HG03175 (cell line): ENCODE results near the gene ARFRP1.

ENCODE experiments used
- ATAC-seq: cut with Tn5 transposase; IDR thresholded peaks from one replicate; pipeline ENCODE4 v1.9.1; 2021; ENCODE audit warnings: mild to moderate bottlenecking, moderate library complexity; ENCODE audit not compliant: unreplicated experiment

The ARFRP1 gene

DNA sequence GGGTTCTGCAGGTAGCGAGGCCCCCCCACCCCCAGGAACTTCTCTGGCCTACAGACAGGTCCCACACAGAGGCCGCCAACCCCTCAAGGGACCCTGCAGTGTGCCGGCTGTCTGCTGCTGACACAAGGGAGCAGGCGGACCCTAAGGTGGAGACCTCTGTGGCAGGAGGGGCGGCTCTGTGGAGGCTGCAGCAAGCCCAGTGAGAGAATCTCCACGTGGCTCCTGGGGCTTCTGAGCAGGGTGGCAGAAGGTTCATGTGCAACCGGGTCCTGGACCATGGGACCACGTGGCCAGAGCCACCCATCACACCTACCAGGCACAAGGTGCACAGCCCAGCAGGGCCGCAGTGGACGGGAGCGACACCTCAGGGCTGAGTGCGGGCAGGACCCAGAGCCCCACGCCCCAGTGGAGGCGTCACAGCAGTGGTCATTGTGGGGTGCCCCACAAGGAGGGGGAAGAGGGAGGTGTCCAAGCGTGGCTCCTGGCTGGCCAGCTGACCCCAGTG, 4.3 kb downstream of the ARFRP1 start:
- ATAC-seq, result no peak

- no peak for ATAC-seq
These were observed 4.9 kb downstream of the ARFRP1 start for GRCh38 chr20:63702751-63703470.

- ATAC-seq, result no peak
These were observed 5.6 kb downstream of the ARFRP1 start for GRCh38 chr20:63702036-63702665.

DNA sequence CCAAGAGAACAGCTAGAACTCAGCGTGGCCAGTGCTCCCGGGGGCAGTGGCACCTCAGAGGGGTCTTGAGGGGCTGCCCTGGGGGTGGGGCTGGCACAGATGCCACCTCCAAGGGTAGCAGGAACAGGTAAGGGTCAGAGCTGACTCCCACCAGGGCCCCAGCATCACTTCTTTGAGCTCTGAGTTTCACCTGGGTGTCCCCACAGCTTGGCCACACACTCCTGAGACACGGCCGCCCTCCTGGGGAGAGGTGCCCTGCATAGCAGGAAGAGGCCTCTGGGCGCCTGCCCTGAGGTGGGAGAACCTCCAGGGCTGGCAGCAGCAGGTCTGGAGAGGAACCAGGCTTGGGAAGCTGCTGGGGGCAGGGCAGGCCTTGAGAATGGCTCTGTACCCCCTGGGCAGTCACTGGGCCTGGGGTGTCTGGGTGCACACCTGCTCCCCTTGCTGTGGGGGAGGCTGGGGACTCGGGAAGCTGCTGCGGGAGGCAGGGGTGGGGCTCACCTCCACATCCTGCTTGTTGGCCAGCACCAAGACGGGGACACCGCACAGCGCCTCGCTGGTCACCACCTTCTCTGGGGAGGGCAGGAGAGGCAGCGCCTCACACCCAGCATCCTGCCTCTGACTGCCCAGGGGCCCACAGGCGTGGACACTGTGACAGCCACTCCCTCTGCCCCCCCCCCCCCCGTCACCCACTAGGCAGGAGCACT, 6.3 kb downstream of the ARFRP1 start:
- ATAC-seq, result no peak

- ATAC-seq, result no peak
These were observed 6.8 kb downstream of the ARFRP1 start for GRCh38 chr20:63701051-63701328.

- ATAC-seq, result no peak
These were observed 7.4 kb downstream of the ARFRP1 start for GRCh38 chr20:63700199-63701050.

- ATAC-seq, result no peak
These were observed 8.1 kb downstream of the ARFRP1 start for GRCh38 chr20:63699466-63700198.

- ATAC-seq, result no peak
These were observed 8.9 kb downstream of the ARFRP1 start for GRCh38 chr20:63698739-63699465.

GRCh38 chr20:63697868-63698545, 9.8 kb downstream of the ARFRP1 start:
- no peak for ATAC-seq

DNA sequence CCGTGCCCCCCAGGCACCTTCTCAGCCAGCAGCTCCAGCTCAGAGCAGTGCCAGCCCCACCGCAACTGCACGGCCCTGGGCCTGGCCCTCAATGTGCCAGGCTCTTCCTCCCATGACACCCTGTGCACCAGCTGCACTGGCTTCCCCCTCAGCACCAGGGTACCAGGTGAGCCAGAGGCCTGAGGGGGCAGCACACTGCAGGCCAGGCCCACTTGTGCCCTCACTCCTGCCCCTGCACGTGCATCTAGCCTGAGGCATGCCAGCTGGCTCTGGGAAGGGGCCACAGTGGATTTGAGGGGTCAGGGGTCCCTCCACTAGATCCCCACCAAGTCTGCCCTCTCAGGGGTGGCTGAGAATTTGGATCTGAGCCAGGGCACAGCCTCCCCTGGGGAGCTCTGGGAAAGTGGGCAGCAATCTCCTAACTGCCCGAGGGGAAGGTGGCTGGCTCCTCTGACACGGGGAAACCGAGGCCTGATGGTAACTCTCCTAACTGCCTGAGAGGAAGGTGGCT, 10.4 kb downstream of the ARFRP1 start:
- ATAC-seq, result no peak

- no peak for ATAC-seq
These were observed 11.0 kb downstream of the ARFRP1 start, which contains the start of gene TNFRSF6B for GRCh38 chr20:63696628-63697356. TSS of gene TNFRSF6B (plus strand) at chr20:63696652. CDS start at chr20:63696768, 116 bp downstream.

DNA sequence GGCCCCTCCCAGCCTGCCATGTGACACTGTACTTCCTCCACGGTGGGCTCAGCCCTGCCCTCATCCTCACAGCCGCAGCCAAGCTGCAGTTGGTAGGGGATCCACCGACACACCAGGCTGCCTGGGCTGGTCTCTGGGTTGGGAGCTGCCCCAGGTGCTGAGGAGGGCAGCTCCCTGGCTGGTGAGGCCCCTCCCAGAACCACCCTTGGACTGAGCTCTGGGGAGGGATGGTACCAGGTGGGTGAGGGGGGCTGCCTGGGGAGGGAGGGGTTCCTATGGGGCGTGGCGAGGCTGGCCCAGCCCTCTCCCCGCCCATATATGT, 11.5 kb downstream of the ARFRP1 start:
- no peak for ATAC-seq

DNA sequence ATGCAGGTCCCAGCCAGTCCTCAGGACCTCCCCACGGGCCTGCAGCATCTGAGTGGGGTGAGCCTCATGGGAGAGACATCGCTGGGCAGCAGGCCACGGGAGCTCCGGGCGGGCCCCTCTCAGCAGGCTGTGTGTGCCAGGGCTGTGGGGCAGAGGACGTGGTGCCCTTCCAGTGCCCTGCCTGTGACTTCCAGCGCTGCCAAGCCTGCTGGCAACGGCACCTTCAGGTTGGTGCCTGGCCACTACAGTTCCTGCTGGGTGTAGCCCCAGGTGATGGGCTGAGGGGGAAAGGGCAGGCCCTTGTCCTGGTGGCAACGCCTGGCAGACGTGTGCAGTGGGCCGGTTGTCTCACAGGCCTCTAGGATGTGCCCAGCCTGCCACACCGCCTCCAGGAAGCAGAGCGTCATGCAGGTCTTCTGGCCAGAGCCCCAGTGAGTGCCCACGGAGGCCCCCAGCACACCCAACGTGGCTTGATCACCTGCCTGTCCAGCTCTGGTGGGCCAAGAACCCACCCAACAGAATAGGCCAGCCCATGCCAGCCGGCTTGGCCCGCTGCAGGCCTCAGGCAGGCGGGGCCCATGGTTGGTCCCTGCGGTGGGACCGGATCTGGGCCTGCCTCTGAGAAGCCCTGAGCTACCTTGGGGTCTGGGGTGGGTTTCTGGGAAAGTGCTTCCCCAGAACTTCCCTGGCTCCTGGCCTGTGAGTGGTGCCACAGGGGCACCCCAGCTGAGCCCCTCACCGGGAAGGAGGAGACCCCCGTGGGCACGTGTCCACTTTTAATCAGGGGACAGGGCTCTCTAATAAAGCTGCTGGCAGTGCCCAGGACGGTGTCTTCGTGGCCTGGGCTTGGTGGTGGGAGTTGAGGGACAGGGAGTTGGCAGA, 12.1 kb downstream of the ARFRP1 start:
- ATAC-seq, result no peak

GRCh38 chr20:63694584-63695423, 13.0 kb downstream of the ARFRP1 start:
- no peak for ATAC-seq

DNA sequence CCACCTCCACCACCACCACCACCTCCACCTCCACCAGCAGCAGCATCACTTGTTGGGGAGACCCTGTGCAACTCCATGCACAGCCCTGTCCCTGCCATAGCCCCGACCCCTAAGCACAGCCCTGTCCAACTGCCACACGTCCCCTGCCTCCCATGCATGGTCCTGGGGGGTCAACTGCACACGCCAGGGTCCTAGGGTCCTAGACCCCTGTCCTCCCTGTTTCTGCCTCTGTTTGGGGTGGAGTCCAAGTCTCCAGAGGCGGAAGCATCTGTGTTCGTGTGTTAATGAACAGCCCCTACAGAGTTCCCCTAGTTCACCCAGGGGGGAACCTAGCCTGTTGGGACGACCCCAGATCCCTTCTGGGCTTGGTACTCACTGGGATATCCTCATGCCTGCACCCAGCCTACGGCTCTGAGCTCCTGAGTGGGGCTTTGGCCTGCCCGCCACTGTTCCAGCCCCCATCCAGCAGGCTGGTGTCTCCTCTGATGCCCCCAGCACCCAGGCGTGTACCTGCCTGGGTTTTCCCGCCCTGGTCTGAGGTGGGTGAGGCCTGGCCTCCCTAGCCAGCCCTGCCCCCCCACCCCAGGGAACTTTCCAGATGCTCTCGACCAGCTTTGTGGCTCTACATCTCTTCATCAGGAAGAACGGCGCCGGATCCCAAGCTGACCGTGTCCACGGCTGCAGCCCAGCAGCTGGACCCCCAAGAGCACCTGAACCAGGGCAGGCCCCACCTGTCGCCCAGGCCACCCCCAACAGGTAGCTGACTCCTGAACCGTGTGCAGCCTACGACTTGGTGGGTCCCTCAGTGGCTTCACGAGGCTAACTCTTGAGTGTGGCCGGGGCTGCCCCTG, 13.8 kb downstream of the ARFRP1 start:
- ATAC-seq, result no peak
